ENCODE data around the gene AKR1D1.
"Not testable (repeated sequence)": the region's sequence is repeated elsewhere in the genome, so short reads cannot be mapped to it uniquely, and the experiment has no call there.

AKR1D1 gene

GRCh38 chr7:138074540-138074939 is 1.7 kb upstream of the AKR1D1 start:
- DNase-seq: no peak

GRCh38 chr7:138075350-138075749 is 909 bp upstream of the AKR1D1 start:
- DNase-seq: no peak

GRCh38 chr7:138075786-138076185 is 473 bp upstream of the AKR1D1 start:
- DNase-seq: not testable (repeated sequence)

GRCh38 chr7:138077809-138078208 is 1.6 kb downstream of the AKR1D1 start:
- no peak for DNase-seq

GRCh38 chr7:138079137-138079536 is 2.9 kb downstream of the AKR1D1 start:
- no peak for DNase-seq

GRCh38 chr7:138081868-138082267 is 5.6 kb downstream of the AKR1D1 start:
- no peak for DNase-seq

GRCh38 chr7:138083859-138084258 is 7.6 kb downstream of the AKR1D1 start:
- no peak for DNase-seq

GRCh38 chr7:138086563-138087270 is 10.5 kb downstream of the AKR1D1 start:
- DNase-seq: no peak

- no peak for DNase-seq
Observed at GRCh38 chr7:138089080-138089901, 13.0 kb downstream of the AKR1D1 start.

- DNase-seq: no peak
Observed at GRCh38 chr7:138091032-138091431, 14.8 kb downstream of the AKR1D1 start.

GRCh38 chr7:138091840-138092239 is 15.6 kb downstream of the AKR1D1 start:
- DNase-seq: not testable (repeated sequence)

- DNase-seq: no peak
Observed at GRCh38 chr7:138092486-138093028, 16.3 kb downstream of the AKR1D1 start.

- DNase-seq: no peak
Observed at GRCh38 chr7:138095972-138096935, 20.0 kb downstream of the AKR1D1 start.

GRCh38 chr7:138097064-138097741 is 20.9 kb downstream of the AKR1D1 start:
- DNase-seq: peak; percentile 30

GRCh38 chr7:138099813-138100212 is 23.6 kb downstream of the AKR1D1 start:
- no peak for DNase-seq

GRCh38 chr7:138105221-138105620 is 29.0 kb downstream of the AKR1D1 start:
- DNase-seq: no peak

- no peak for DNase-seq
Observed at GRCh38 chr7:138115047-138115446, 38.8 kb downstream of the AKR1D1 start.

GRCh38 chr7:138116141-138116540 is 39.9 kb downstream of the AKR1D1 start:
- no peak for DNase-seq

GRCh38 chr7:138116892-138117291 is 40.6 kb downstream of the AKR1D1 start:
- no peak for DNase-seq

- DNase-seq: no peak
Observed at GRCh38 chr7:138120140-138120827, 44.0 kb downstream of the AKR1D1 start.

- DNase-seq: no peak
Observed at GRCh38 chr7:138122162-138122561, 45.9 kb downstream of the AKR1D1 start.

- DNase-seq: no peak
Observed at GRCh38 chr7:138125119-138125518, 48.9 kb downstream of the AKR1D1 start.

Measured in NCI-H2171 treated with DMSO at 0.1 percent for 48 hours (cell line).